Measurements from ENCODE around the gene WDR59. TPM values are rescaled to one million over a fixed set of nuclear protein-coding genes. Genes with fewer than 3 reads are reported as not detected.

WDR59 gene
- total RNA-seq, 2 donors from 2014 or later, result 105 to 110 TPM

DNA sequence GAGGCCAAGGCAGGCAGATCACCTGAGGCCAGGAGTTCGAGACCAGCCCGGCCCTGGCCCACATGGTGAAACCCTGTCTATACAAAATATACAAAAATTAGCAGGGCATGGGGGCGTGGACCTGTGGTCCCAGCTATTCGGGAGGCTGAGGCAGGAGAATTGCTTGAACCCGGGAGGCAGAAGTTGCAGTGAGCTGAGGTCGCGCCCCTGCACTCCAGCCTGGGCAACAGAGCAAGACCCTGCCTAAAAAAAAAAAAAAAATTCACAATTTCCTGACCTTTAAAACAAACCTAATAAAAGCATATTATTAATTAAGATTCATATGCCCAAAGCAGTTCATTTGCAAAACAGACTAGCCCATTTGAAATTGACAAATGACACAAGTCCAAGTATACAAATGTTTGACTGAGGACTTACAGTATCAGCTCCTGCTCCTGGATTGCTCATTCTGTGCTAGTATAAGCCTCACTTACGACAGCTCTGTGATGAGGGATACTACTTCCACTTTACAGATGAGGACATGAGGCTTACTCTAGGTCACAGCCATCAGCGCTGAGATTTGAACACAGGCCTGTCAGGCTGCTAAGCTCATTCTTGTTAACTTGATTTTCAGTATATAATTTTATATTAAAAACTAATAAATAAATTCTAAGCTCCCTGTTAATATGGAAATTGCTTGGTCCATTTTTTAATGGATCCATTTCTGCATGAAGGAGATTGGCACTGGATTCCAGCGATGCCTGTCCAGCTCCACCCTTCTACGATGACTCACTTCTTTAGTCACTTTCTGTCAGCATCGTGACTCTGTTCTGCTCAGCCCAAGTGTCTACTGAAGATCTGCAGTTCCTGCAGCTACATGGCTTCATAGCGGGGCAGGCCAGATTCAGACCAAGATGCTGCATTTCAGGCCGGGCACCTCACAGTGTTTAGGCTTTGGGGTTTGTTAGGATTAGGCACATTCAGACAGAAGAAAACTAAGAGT lies 88.2 kb downstream of the WDR59 start:
- Mint-ChIP-seq H3K36me3 (ENCODE audit: low read depth) (peaks cover 55% of the 10 kb centered on the region), H3K27me3 (ENCODE audit: insufficient read depth) (no peaks in the 10 kb centered on the region), H3K9me3 (no peaks in the 10 kb centered on the region), H3K4me1 (no peaks in the 10 kb centered on the region), H3K27ac (peak overlapping the region; percentile 7), H3K4me3 (no peak overlapping the region)
- H3K9me3 ChIP-seq (ENCODE audit: control insufficient read depth, low read length), result no peaks in the 10 kb centered on the region
- 94 to 95% methylated on average over 6 to 14 of the region's 14 CpGs for WGBS, 2 experiments (ENCODE audit: insufficient coverage in 1 of 2, insufficient read length in 1 of 2)
- TF ChIP-seq, protein P1, sequence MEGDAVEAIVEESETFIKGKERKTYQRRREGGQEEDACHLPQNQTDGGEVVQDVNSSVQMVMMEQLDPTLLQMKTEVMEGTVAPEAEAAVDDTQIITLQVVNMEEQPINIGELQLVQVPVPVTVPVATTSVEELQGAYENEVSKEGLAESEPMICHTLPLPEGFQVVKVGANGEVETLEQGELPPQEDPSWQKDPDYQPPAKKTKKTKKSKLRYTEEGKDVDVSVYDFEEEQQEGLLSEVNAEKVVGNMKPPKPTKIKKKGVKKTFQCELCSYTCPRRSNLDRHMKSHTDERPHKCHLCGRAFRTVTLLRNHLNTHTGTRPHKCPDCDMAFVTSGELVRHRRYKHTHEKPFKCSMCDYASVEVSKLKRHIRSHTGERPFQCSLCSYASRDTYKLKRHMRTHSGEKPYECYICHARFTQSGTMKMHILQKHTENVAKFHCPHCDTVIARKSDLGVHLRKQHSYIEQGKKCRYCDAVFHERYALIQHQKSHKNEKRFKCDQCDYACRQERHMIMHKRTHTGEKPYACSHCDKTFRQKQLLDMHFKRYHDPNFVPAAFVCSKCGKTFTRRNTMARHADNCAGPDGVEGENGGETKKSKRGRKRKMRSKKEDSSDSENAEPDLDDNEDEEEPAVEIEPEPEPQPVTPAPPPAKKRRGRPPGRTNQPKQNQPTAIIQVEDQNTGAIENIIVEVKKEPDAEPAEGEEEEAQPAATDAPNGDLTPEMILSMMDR (conservative IDR thresholded peaks at IDR 0.05), result no peak
- H3K27ac ChIP-seq (ENCODE audit: low read depth, low read length), result no peak overlapping the region
- H3K36me3 ChIP-seq (ENCODE audit: control insufficient read depth, insufficient read depth, low read length), result peaks cover 69% of the 10 kb centered on the region
- H3K9ac ChIP-seq (ENCODE audit: extremely low read depth, low read length, poor library complexity, severe bottlenecking), result no peak overlapping the region
- H3K4me1 ChIP-seq (ENCODE audit: control insufficient read depth, insufficient read depth, low read length), result no peaks in the 10 kb centered on the region
- DNase-seq, result no peak
- H3K27me3 ChIP-seq (ENCODE audit: control insufficient read depth, insufficient read depth, low read length, poor library complexity, severe bottlenecking), result no peaks in the 10 kb centered on the region
- no peak overlapping the region for H3K4me3 ChIP-seq (ENCODE audit: low read length)

DNA sequence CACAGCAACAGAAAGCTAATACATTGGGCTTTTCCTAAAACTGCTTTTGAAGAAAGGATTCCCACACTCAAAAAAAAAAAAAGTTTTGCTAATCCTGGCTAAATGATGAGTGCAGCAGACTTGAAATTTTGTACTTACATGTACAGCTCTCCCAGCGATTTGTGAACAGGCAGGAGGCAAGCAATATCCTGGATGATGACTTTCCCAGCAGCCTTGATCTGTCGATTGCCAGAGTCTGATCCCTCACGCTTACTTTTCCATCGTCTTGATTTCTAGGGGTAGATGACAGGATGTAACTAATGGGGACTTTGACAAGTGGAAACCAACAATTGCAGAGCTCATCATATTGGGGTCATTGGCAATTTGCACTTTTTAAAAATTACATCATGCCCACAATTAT lies 91.4 kb downstream of the WDR59 start:
- peaks cover 67% of the 10 kb centered on the region for H3K36me3 Mint-ChIP-seq (ENCODE audit: low read depth)
- H3K4me3 Mint-ChIP-seq, result no peak overlapping the region
- no peak overlapping the region for H3K4me3 ChIP-seq (ENCODE audit: low read length)
- TF ChIP-seq, protein P1 (conservative IDR thresholded peaks at IDR 0.05), result no peak
- H3K36me3 ChIP-seq (ENCODE audit: control insufficient read depth, insufficient read depth, low read length), result peaks cover 71% of the 10 kb centered on the region
- H3K4me1 Mint-ChIP-seq, result no peaks in the 10 kb centered on the region
- H3K27me3 Mint-ChIP-seq (ENCODE audit: insufficient read depth), result no peaks in the 10 kb centered on the region
- no peak overlapping the region for H3K27ac ChIP-seq (ENCODE audit: low read depth, low read length)
- 96 to 100% methylated on average over 4 of the region's 4 CpGs for WGBS, 2 experiments (ENCODE audit: insufficient coverage in 1 of 2, insufficient read length in 1 of 2)
- DNase-seq, result no peak
- no peaks in the 10 kb centered on the region for H3K27me3 ChIP-seq (ENCODE audit: control insufficient read depth, insufficient read depth, low read length, poor library complexity, severe bottlenecking)
- H3K4me1 ChIP-seq (ENCODE audit: control insufficient read depth, insufficient read depth, low read length), result no peaks in the 10 kb centered on the region
- no peaks in the 10 kb centered on the region for H3K9me3 Mint-ChIP-seq
- no peaks in the 10 kb centered on the region for H3K9me3 ChIP-seq (ENCODE audit: control insufficient read depth, low read length)
- H3K27ac Mint-ChIP-seq, result no peak overlapping the region
- no peak overlapping the region for H3K9ac ChIP-seq (ENCODE audit: extremely low read depth, low read length, poor library complexity, severe bottlenecking)

DNA sequence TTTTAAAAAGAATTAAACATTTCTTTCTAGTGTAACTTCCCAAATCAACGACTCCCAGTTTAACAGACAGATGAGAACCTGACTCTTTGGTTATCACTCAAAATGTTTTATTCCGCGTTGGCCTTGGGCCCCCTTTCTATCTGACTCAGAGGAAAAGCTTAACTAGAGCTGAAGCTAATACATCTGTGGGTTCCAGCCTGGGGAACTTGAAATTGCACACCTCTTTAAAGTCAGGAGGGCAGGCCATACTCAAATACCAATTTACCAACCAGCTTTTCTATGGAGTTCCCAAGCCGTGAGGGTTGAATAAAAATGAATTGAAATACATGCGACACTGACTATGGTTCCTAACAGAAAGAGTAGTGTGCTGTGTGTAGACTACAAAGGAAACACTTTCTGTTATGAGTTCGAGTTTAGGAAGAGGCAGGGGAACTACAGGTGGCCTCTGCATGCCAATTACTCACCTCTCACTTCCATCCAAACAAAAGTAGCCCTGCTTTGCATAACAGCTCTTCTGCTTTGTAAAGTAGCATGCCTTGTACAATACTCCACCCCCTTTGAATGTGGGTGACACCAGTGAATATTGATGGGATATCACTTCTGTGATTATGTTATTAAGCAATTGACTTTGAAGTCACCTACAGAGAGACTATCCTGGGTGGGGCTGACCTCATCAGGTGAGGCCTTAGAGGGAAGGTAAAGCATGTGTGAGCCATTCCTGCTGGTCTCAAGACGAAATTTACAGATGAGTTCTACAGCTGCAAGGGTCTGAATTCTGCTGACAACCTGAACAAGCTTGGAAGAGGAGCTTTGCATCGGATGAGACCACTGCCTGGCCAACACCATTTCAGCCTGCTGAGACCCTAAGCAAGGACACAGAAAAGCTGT lies 92.1 kb downstream of the WDR59 start:
- H3K9me3 Mint-ChIP-seq, result no peaks in the 10 kb centered on the region
- peaks cover 68% of the 10 kb centered on the region for H3K36me3 Mint-ChIP-seq (ENCODE audit: low read depth)
- Histone ChIP-seq H3K27me3 (ENCODE audit: control insufficient read depth, insufficient read depth, low read length, poor library complexity, severe bottlenecking) (no peaks in the 10 kb centered on the region), H3K4me3 (ENCODE audit: low read length) (no peak overlapping the region), H3K36me3 (ENCODE audit: control insufficient read depth, insufficient read depth, low read length) (peaks cover 71% of the 10 kb centered on the region), H3K9ac (ENCODE audit: extremely low read depth, low read length, poor library complexity, severe bottlenecking) (no peak overlapping the region), H3K9me3 (ENCODE audit: control insufficient read depth, low read length) (no peaks in the 10 kb centered on the region), H3K27ac (ENCODE audit: low read depth, low read length) (no peak overlapping the region), H3K4me1 (ENCODE audit: control insufficient read depth, insufficient read depth, low read length) (no peaks in the 10 kb centered on the region)
- DNase-seq, result no peak
- 91 to 92% methylated on average over 5 to 8 of the region's 8 CpGs for WGBS, 2 experiments (ENCODE audit: insufficient coverage in 1 of 2, insufficient read length in 1 of 2)
- H3K4me3 Mint-ChIP-seq, result no peak overlapping the region
- no peaks in the 10 kb centered on the region for H3K4me1 Mint-ChIP-seq
- H3K27me3 Mint-ChIP-seq (ENCODE audit: insufficient read depth), result no peaks in the 10 kb centered on the region
- TF ChIP-seq, protein P1 (conservative IDR thresholded peaks at IDR 0.05), result no peak
- no peak overlapping the region for H3K27ac Mint-ChIP-seq
